K562 (cell line): ENCODE measurements around the gene ZNF593OS. TPM values are rescaled to one million over a fixed set of nuclear protein-coding genes. Genes with fewer than 3 reads are reported as not detected.
A peak's percentile ranks its signal among the peaks of the same experiment; 100 is the strongest.

Source experiments
- BRD9 ChIP-seq: fragments of 450-650 bp; IDR thresholded peaks from 2 replicates; pipeline ENCODE4 v1.6.1; 2018; ENCODE audit warnings: low read depth; ENCODE audit not compliant: partially characterized antibody
- COPS2 ChIP-seq: fragments of 450-650 bp; conservative IDR thresholded peaks from 2 replicates; pipeline ENCODE4 v1.6.1; 2016; ENCODE audit warnings: mild to moderate bottlenecking, moderate library complexity
- CREBBP ChIP-seq: IDR thresholded peaks from one replicate; pipeline ENCODE4 v1.6.1; 2012; ENCODE audit warnings: low read depth, mild to moderate bottlenecking, control low read depth, inconsistent platforms, low read length
- CTBP1 ChIP-seq: fragments of 450-650 bp; IDR thresholded peaks from 2 replicates; pipeline ENCODE4 v1.6.1; 2016; ENCODE audit warnings: borderline replicate concordance
- CXXC5 ChIP-seq: fragments of 250-450 bp; sonication (Bioruptor Pico); IDR thresholded peaks from 2 replicates; pipeline ENCODE4 v1.8.0; 2022; ENCODE audit warnings: inconsistent platforms, mild to moderate bottlenecking, moderate library complexity
- HMBOX1 ChIP-seq: sonication (generic); IDR thresholded peaks from 2 replicates; pipeline ENCODE4 v1.6.1; 2016
- PCBP1 ChIP-seq: fragments of 200-400 bp; formaldehyde crosslinking; IDR thresholded peaks from 2 replicates; pipeline ENCODE4 v1.6.1; 2018; ENCODE audit warnings: mild to moderate bottlenecking, low read depth, low read length; ENCODE audit not compliant: poor library complexity, severe bottlenecking
- PHF8 ChIP-seq: fragments of 200-600 bp; sonication (generic); IDR thresholded peaks from 2 replicates; pipeline ENCODE4 v1.6.1; 2012; ENCODE audit warnings: mixed run types, mild to moderate bottlenecking, inconsistent platforms, low read length, moderate library complexity, borderline replicate concordance
- RAD21 ChIP-seq, 2 experiments: fragments of 250-450 bp in 1 of 2; fragments of 450-650 bp in 1 of 2; sonication (Bioruptor Pico) in 1 of 2; formaldehyde crosslinking in 1 of 2; IDR thresholded peaks in 1 of 2; conservative IDR thresholded peaks in 1 of 2; 2 replicates each; pipeline versions ENCODE4 v1.4.0 to v1.8.0; 2020 to 2022; ENCODE audit warnings: mild to moderate bottlenecking in 2 of 2, moderate library complexity in 1 of 2
- SRSF3 ChIP-seq: fragments of 200-400 bp; formaldehyde crosslinking; IDR thresholded peaks from 2 replicates; pipeline ENCODE4 v1.6.1; 2016; ENCODE audit warnings: mild to moderate bottlenecking, low read length, moderate library complexity; ENCODE audit not compliant: insufficient read depth
- TCF15 ChIP-seq: fragments of 250-450 bp; sonication (Bioruptor Pico); IDR thresholded peaks from 2 replicates; pipeline ENCODE4 v1.8.0; 2022; ENCODE audit warnings: moderate library complexity, mild to moderate bottlenecking, inconsistent platforms
- ZBTB11 ChIP-seq, 3 experiments: fragments of 200-800 bp in 1 of 3; fragments of 250-450 bp in 1 of 3; fragments of 450-650 bp in 1 of 3; sonication (Bioruptor Pico) in 1 of 3; sonication (Bioruptor generic) in 1 of 3; formaldehyde crosslinking in 1 of 3; IDR thresholded peaks; 2 replicates each; pipeline versions ENCODE4 v1.6.1 to v1.8.0; 2016 to 2022; ENCODE audit warnings: mild to moderate bottlenecking in 2 of 3, missing genetic modification characterization in 2 of 3, missing compliant biosample characterization in 1 of 3, moderate library complexity in 1 of 3
- ZBTB12 ChIP-seq: fragments of 250-450 bp; sonication (Bioruptor Pico); IDR thresholded peaks from 2 replicates; pipeline ENCODE4 v1.4.0; 2020
- ZKSCAN1 ChIP-seq: fragments of 150-350 bp; IDR thresholded peaks from 2 replicates; pipeline ENCODE4 v1.6.1; 2016; ENCODE audit warnings: low read depth, low read length
- ZNF592 ChIP-seq: fragments of 450-650 bp; IDR thresholded peaks from 2 replicates; pipeline ENCODE4 v1.6.1; 2017; ENCODE audit warnings: antibody characterized with exemption, mild to moderate bottlenecking
- polyA plus RNA-seq, 8 experiments: library from polyadenylated mRNA; depleted of rRNA in 4 of 8; stranded (reverse) in 5 of 8; unstranded in 3 of 8; fragments of >200 nt; fragmentation: Nextera tagmentation in 2 of 8; fragmentation: Illumina TruSeq in 1 of 8; extraction: Ambion mirVana in 2 of 8; extraction: Trizol in 1 of 8; gene quantifications; 2 replicates each; pipeline versions ENCODE4 v1.2.1 to v1.2.3, GENCODE V29; 2011 to 2014; ENCODE audit warnings: inconsistent platforms in 1 of 8, missing spikeins in 1 of 8
- total RNA-seq, 7 experiments: library from RNA; depleted of rRNA in 6 of 7; stranded (reverse); fragments of >200 nt in 6 of 7; fragmentation: Illumina TruSeq in 2 of 7; extraction: Trizol in 2 of 7; gene quantifications; 2 replicates each; pipeline versions ENCODE4 v1.2.1 to v1.2.3, GENCODE V29; 2011 to 2021; ENCODE audit warnings: low replicate concordance in 1 of 7

The ZNF593OS gene
- total and polyA plus RNA-seq, 9 of the 15 experiments (the other 6 are each of a cell fraction or from before 2014, with no cell fraction given), result 0.24 to 0.27 TPM; not detected in 7

- TF ChIP-seq ZBTB11 (CRISPR knock-in tag; IDR thresholded peaks at IDR 0.05) (peak in 1 of 3 experiments; percentile 44; a peak in 1 of 6 replicates), HMBOX1 (no peak), SRSF3 (no peak), ZBTB12 (CRISPR knock-in tag) (no peak), BRD9 (peak; percentile 35), PHF8 (no peak), ZNF592 (peak; percentile 92), COPS2 (no peak), PCBP1 (no peak), CREBBP (no peak), CXXC5 (CRISPR knock-in tag) (peak; percentile 43), TCF15 (CRISPR knock-in tag) (peak; percentile 92), CTBP1 (no peak), RAD21 (CRISPR knock-in tag; conservative IDR thresholded peaks at IDR 0.05 in 1 of 2, IDR thresholded peaks at IDR 0.05 in 1 of 2) (no peak), ZKSCAN1 (peak; percentile 94)
Measured at GRCh38 chr1:26124418-26125331, 47.0 kb downstream of the ZNF593OS start (continued).
